ENCODE results near the gene FAM162A.

FAM162A gene

GRCh38 chr3:122415104-122415744 lies 31.2 kb downstream of the FAM162A start:
- ATAC-seq, result peak; percentile 67
- TF ChIP-seq TOX (CRISPR knock-in tag; IDR thresholded peaks at IDR 0.05; ENCODE audit: borderline replicate concordance) (no peak), GLIS3 (CRISPR knock-in tag; IDR thresholded peaks at IDR 0.05) (no peak), CSRNP3 (CRISPR knock-in tag; IDR thresholded peaks at IDR 0.05) (no peak), ZNF8 (CRISPR knock-in tag; IDR thresholded peaks at IDR 0.05) (no peak), TSHZ2 (CRISPR knock-in tag; IDR thresholded peaks at IDR 0.05) (no peak), ZFP3 (CRISPR knock-in tag; IDR thresholded peaks at IDR 0.05) (no peak), SNAI2 (CRISPR knock-in tag; IDR thresholded peaks at IDR 0.05) (no peak), PATZ1 (CRISPR knock-in tag; IDR thresholded peaks at IDR 0.05; ENCODE audit: borderline replicate concordance) (no peak), ISL1 (CRISPR knock-in tag; IDR thresholded peaks at IDR 0.05) (no peak)
- TF ChIP-seq, protein P1, sequence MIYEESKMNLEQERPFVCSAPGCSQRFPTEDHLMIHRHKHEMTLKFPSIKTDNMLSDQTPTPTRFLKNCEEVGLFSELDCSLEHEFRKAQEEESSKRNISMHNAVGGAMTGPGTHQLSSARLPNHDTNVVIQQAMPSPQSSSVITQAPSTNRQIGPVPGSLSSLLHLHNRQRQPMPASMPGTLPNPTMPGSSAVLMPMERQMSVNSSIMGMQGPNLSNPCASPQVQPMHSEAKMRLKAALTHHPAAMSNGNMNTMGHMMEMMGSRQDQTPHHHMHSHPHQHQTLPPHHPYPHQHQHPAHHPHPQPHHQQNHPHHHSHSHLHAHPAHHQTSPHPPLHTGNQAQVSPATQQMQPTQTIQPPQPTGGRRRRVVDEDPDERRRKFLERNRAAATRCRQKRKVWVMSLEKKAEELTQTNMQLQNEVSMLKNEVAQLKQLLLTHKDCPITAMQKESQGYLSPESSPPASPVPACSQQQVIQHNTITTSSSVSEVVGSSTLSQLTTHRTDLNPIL (CRISPR knock-in tag; IDR thresholded peaks at IDR 0.05; ENCODE audit: low read depth), result no peak
- TF ChIP-seq, protein P2, sequence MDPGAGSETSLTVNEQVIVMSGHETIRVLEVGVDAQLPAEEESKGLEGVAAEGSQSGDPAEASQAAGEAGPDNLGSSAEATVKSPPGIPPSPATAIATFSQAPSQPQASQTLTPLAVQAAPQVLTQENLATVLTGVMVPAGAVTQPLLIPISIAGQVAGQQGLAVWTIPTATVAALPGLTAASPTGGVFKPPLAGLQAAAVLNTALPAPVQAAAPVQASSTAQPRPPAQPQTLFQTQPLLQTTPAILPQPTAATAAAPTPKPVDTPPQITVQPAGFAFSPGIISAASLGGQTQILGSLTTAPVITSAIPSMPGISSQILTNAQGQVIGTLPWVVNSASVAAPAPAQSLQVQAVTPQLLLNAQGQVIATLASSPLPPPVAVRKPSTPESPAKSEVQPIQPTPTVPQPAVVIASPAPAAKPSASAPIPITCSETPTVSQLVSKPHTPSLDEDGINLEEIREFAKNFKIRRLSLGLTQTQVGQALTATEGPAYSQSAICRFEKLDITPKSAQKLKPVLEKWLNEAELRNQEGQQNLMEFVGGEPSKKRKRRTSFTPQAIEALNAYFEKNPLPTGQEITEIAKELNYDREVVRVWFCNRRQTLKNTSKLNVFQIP (CRISPR knock-in tag; IDR thresholded peaks at IDR 0.05; ENCODE audit: borderline replicate concordance, low read depth), result no peak

DNA sequence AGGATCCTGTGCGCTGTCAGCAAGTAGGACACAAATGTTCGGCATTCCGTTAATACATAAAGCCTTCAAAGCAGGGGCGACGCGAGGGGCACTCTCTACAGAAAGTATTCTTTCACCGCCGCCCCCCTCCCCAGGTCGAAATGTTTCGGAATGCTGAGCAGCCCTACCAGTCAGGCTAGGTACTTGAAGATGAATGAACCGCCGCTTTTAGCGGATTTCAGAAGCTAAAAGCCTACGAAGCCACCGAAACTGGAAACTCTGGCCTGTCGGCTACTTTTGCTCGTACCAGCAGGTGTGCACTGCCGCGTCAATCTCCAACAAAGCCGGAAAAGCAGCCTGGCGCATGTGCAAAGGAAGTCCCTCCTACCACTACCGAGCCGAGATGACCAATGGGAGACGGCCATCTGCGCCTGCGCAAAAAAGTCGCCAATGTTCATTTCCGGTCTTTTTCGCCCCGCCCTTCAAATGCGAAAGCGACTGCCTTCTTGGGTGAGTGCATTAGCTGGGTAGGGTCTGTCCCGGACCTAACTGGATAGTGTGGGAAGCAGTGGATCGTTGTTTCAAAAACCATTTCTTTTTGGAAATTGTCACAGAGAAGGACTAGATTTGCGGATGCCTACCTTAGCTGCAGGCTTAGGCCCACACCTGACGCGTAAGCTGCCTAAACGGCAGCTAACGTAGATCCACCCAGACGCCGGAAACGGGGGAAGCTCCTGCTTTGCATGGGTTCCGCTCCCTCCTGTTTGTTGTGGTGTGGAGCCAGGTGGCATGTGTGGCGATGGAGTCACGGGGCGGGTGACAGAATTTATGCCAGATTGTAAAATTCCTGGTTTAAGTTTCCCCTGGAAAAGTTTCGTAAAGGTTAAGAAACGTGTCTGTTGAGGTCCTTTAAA lies 32.0 kb downstream of the FAM162A start, which contains the start of gene WDR5B:
WDR5B (minus strand) TSS at position 301 of the 893 bp plus-strand sequence. CDS start 534 bp downstream, outside the sequence.
- ATAC-seq, result peak; percentile 90

More for the DNA sequence above, 32.0 kb downstream of the FAM162A start, which contains the start of gene WDR5B:
- TF ChIP-seq ARNTL (CRISPR knock-in tag; IDR thresholded peaks at IDR 0.05; ENCODE audit: borderline replicate concordance, low read depth) (no peak), ZNF70 (CRISPR knock-in tag; IDR thresholded peaks at IDR 0.05) (no peak), TOX (CRISPR knock-in tag; IDR thresholded peaks at IDR 0.05; ENCODE audit: borderline replicate concordance) (no peak), RARB (CRISPR knock-in tag; IDR thresholded peaks at IDR 0.05) (0 out of 2 replicates have a peak, but pooled peaks have one; percentile 29), ESRRG (CRISPR knock-in tag; IDR thresholded peaks at IDR 0.05) (no peak), ISL1 (CRISPR knock-in tag; IDR thresholded peaks at IDR 0.05) (no peak), OSR1 (CRISPR knock-in tag; IDR thresholded peaks at IDR 0.05) (no peak), ZC3H10 (CRISPR knock-in tag; IDR thresholded peaks at IDR 0.05) (no peak), PATZ1 (CRISPR knock-in tag; IDR thresholded peaks at IDR 0.05; ENCODE audit: borderline replicate concordance) (0 out of 2 replicates have a peak, but pooled peaks have one; percentile 20), SNAI2 (CRISPR knock-in tag; IDR thresholded peaks at IDR 0.05) (no peak), GLIS3 (CRISPR knock-in tag; IDR thresholded peaks at IDR 0.05) (no peak), ZNF8 (CRISPR knock-in tag; IDR thresholded peaks at IDR 0.05) (peak; percentile 5; the same call in 1 of the 2 replicates)
- TF ChIP-seq, protein P1 (CRISPR knock-in tag; IDR thresholded peaks at IDR 0.05; ENCODE audit: low read depth), result no peak
